ENCODE results near the gene OR52B6.

GRCh38 chr11:5621580-5621979 lies 40.9 kb downstream of the OR52B6 start:
- TF ChIP-seq, protein P1, sequence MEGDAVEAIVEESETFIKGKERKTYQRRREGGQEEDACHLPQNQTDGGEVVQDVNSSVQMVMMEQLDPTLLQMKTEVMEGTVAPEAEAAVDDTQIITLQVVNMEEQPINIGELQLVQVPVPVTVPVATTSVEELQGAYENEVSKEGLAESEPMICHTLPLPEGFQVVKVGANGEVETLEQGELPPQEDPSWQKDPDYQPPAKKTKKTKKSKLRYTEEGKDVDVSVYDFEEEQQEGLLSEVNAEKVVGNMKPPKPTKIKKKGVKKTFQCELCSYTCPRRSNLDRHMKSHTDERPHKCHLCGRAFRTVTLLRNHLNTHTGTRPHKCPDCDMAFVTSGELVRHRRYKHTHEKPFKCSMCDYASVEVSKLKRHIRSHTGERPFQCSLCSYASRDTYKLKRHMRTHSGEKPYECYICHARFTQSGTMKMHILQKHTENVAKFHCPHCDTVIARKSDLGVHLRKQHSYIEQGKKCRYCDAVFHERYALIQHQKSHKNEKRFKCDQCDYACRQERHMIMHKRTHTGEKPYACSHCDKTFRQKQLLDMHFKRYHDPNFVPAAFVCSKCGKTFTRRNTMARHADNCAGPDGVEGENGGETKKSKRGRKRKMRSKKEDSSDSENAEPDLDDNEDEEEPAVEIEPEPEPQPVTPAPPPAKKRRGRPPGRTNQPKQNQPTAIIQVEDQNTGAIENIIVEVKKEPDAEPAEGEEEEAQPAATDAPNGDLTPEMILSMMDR (IDR thresholded peaks at IDR 0.05): no peak
- TF ChIP-seq POLR2A (IDR thresholded peaks at IDR 0.05): no peak

Data from breast epithelium (tissue), 3 donors.